ENCODE results near the gene REC114.

The REC114 gene

GRCh38 chr15:73582851-73583379 lies 140.0 kb downstream of the REC114 start:
- DNase-seq, result no peak

GRCh38 chr15:73583544-73583943 lies 140.6 kb downstream of the REC114 start:
- DNase-seq, result no peak

- no peak for DNase-seq
Measured at GRCh38 chr15:73584699-73585420, 141.9 kb downstream of the REC114 start.

GRCh38 chr15:73585871-73586654 lies 143.1 kb downstream of the REC114 start:
- no peak for DNase-seq

- DNase-seq, result no peak
Measured at GRCh38 chr15:73589766-73590165, 146.8 kb downstream of the REC114 start.

GRCh38 chr15:73590263-73590662 lies 147.3 kb downstream of the REC114 start:
- no peak for DNase-seq

- no peak for DNase-seq
Measured at GRCh38 chr15:73593304-73594074, 150.5 kb downstream of the REC114 start.

GRCh38 chr15:73594109-73594508 lies 151.1 kb downstream of the REC114 start:
- no peak for DNase-seq

GRCh38 chr15:73596174-73596573 lies 153.2 kb downstream of the REC114 start:
- no peak for DNase-seq

- DNase-seq, result no peak
Measured at GRCh38 chr15:73597036-73597638, 154.2 kb downstream of the REC114 start.

- DNase-seq, result no peak
Measured at GRCh38 chr15:73598530-73599160, 155.7 kb downstream of the REC114 start.

- DNase-seq, result no peak
Measured at GRCh38 chr15:73599934-73600333, 157.0 kb downstream of the REC114 start.

GRCh38 chr15:73600413-73601335 lies 157.7 kb downstream of the REC114 start:
- no peak for DNase-seq

- DNase-seq, result no peak
Measured at GRCh38 chr15:73601451-73602445, 158.8 kb downstream of the REC114 start.

GRCh38 chr15:73602446-73602843 lies 159.5 kb downstream of the REC114 start:
- no peak for DNase-seq

GRCh38 chr15:73602992-73603391 lies 160.0 kb downstream of the REC114 start:
- no peak for DNase-seq

- no peak for DNase-seq
Measured at GRCh38 chr15:73604477-73604876, 161.5 kb downstream of the REC114 start.

- DNase-seq, result no peak
Measured at GRCh38 chr15:73605759-73606436, 162.9 kb downstream of the REC114 start.

GRCh38 chr15:73607405-73607804 lies 164.4 kb downstream of the REC114 start:
- DNase-seq, result no peak
